ENCODE data around the gene MTCL1.
"Not testable (repeated sequence)": the region's sequence is repeated elsewhere in the genome, so short reads cannot be mapped to it uniquely, and the experiment has no call there.

Gene MTCL1

DNA sequence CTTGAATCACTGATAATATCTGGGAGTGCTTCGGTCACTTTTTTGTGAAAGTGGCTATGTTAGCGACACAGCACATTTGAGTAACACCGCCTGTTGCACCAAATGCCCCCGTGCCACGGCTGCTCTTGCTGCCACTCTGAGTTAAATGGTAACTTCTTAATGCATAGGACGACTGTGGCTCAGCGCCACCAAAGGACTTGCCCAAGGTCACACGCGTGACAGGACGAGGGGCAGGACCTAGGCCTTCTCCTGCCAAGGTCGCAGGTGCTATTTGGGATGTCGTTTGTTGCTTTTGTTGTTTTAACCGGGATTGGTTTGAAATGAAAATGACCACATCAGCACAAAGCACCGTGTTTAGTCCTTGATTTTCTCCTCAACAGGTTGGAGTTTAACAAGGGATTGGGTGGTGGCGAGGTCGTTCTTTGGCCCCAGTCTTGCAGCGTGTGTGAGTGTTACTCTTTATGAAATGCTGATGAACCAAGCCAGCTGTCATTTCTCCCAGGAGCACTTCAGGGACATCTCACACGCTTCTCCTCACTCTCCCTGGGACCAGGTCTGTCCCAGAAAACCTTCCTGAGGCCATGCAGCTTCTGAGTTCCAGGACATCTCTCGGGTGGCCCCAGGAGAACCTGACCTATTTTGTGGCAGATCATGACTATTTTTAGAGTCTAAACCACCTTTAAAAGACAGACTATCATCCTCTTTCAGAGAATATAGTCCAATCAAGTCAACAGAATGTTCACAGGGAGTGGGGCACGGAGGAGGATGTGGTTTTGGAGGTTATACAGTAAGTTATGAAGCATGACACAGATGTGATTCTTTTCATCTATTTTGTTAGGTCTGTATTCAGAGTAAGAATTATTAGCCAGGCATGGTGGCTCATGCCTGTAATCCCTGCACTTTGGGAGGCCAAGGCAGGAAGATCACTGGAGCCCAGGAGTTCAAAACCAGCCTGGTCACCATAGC, 49.9 kb downstream of the MTCL1 start:
- TF ChIP-seq ZNF274 (IDR thresholded peaks at IDR 0.05; ENCODE audit: low read depth, low read length), result no peak

DNA sequence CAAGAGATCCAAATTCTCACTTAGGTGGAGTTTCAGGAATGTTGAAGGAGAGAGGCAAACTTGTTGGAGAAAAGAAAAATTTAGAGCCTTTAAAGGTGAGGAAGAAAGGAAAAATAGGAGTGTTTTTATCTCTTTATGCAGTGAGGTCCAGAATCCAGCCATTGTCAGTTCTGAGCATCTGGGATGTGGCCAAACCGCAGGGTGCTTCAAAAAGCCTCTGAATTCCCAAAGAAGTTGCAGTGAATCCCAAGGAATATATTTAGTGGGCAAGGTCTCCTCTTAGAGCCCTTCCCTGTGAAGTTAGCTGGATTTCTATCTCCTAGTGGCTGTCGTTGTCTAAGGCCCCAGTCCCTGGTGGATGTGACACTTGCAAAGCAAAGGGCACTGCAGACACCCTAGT, 51.2 kb downstream of the MTCL1 start:
- TF ChIP-seq ZNF274 (IDR thresholded peaks at IDR 0.05; ENCODE audit: low read depth, low read length), result no peak
- no peak overlapping the region for H3K4me3 ChIP-seq (ENCODE audit: low read length)

More for the DNA sequence above, 49.9 kb downstream of the MTCL1 start:
- no peak overlapping the region; the same call in 1 of the 2 replicates for H3K4me3 ChIP-seq (ENCODE audit: low read length)

DNA sequence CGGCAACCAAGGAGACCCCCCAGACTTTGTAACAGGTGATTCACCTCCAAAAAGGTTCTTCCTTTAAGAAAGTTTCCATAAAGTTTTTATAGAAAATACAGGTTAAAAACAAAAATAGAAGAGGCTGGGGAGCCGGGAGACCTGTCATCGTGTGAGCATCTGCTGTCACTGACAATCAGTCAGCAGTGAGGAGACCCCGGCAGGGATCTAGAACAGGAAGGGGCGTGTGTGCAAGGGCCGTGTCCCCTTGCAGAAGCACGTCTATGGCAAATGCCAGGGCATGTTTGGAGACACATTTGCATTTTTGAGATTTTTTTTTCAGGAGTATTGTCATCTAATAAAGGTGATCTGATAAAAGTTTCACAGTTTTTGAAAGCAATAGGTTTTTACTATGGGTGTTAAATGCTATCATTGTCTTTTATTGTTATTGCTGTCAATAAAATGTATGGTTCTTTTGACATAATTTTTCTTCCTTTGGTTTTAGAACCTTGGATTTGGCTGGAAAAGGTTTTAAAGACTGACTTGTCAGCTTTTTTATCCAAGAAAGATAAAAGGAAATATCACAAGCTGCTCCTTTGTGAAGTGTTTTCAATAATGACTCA, 52.1 kb downstream of the MTCL1 start:
- H3K4me3 ChIP-seq (ENCODE audit: low read length), result no peak overlapping the region
- TF ChIP-seq ZNF274 (IDR thresholded peaks at IDR 0.05; ENCODE audit: low read depth, low read length), result no peak

DNA sequence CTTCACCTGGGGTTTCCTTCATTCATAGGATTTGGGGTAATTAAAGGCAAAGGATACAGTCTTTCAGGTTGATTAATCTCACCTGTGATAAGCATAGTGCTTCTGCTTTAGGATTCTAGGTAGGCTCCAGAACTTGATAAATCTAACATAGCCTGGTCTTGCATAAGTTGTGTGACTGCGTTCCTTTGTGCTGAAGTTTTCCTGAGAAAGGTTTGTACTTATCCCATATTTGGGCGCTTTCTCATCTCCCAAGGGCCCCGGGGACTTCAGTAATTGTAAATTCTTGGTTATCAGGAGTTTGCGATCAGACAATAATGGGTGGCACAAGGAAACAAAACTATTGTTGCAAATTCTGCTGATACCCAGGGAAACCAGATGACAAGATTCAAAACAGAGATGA, 53.1 kb downstream of the MTCL1 start:
- H3K4me3 ChIP-seq (ENCODE audit: low read length), result no peak overlapping the region
- no peak for TF ChIP-seq ZNF274 (IDR thresholded peaks at IDR 0.05; ENCODE audit: low read depth, low read length)

DNA sequence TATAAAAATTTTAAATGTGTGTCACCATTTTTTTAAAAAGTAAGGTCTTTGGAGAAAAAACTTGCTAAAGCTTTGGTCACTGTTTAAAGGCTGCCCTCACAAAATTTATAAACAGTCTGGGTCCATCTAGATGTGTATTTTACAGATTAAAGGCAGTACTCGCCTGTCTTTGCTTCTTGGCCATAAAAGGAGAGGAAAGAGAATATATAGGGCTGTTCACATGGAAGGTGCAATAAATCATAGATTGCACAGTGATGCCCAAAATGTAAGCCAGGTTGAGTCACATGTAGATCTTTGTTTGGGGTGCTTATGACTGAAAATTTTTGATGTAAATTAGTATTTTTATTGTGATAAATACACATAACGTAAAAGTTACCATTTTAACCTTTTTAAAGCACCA, 55.6 kb downstream of the MTCL1 start:
- TF ChIP-seq ZNF274 (IDR thresholded peaks at IDR 0.05; ENCODE audit: low read depth, low read length), result no peak
- no peak overlapping the region for H3K4me3 ChIP-seq (ENCODE audit: low read length)

DNA sequence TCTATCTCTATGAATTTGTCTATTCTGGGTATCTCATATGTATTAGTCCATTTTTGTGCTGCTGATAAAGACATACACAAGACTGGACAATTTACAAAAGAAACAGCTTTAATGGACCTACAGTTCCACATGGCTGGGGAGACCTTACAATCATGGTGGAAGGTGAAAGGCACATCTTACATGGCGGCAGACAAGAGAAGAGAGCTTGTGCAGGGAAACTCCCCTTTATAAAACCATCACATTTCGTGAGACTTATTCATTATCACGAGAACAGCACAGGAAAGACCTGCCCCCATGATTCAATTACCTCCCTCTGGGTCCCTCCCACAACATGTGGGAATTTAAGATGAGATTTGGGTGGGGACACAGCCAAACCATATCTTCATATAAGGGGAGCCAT, 56.2 kb downstream of the MTCL1 start:
- H3K4me3 ChIP-seq (ENCODE audit: low read length), result not testable (repeated sequence)

DNA sequence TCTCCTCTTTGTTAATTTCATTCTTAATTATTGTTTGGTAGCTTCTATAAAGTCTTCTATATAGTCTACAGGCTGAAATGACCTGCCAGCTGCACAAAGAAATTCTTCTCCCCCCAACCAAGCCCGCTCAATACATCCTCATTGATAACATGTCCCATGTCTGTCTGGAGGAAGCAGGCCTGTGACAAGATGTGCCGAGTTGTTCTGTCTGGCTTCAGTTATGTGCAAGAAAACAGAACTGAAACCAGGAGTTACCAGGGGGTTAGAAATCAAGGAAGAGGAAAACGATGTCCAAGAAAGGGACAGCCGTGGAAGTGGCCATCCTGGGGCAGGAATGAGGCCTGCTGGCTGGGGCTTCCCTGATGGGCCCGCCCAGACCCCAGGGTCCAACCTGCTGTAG, 57.6 kb downstream of the MTCL1 start:
- TF ChIP-seq ZNF274 (IDR thresholded peaks at IDR 0.05; ENCODE audit: low read depth, low read length), result no peak
- no peak overlapping the region for H3K4me3 ChIP-seq (ENCODE audit: low read length)

DNA sequence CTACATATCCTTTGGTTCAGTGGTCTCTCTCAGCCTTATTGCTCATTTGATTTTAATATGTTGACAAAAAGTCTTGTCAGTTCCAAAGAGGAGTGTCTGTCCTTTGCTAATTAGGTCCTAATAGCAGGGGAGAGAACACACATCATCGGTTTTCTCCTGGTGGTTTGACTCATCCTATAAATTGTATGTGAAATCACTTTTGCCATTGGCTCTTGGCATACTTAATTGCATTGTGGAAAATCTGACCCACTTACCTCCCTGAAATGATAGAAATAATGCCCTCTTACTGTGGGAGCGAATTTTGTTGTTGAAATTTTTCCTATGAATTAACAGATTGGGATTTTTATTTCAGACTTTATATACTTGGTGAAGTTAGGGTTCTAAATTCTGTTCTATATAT, 58.3 kb downstream of the MTCL1 start:
- no peak overlapping the region for H3K4me3 ChIP-seq (ENCODE audit: low read length)
- TF ChIP-seq ZNF274 (IDR thresholded peaks at IDR 0.05; ENCODE audit: low read depth, low read length), result no peak

DNA sequence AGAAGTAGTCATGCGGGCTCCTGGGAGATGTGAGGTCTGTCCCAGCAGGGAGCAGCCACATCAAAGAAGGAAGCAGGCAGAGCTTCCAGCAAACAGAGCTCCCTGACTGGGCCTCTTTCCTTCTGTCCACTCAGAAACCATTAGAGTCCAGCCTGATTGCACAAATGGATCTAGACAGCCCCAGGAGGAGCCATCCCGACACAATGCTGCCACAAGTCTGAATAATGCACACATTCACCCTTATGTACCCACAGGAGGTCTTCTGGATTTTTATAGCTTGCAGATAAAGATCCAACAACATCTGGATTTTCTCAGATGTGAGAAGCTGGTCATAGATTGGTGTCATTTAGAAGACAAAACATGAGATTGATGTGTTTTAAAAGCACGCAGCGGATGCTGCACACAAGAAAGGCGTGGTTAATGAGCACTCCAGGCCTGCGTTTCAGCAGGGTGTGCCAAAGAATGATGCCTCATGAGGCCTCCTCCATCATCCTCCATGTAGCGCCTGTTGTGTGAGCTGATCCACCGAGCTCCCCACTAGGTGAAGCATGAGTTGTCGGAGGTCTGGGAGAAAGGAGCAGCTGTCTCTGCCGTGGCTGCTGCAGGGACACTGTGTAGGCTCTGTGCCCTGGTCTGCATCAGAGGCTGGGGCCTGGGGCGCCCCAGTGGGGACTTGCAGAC, 60.6 kb downstream of the MTCL1 start:
- no peak overlapping the region for H3K4me3 ChIP-seq (ENCODE audit: low read length)
- no peak for TF ChIP-seq ZNF274 (IDR thresholded peaks at IDR 0.05; ENCODE audit: low read depth, low read length)

DNA sequence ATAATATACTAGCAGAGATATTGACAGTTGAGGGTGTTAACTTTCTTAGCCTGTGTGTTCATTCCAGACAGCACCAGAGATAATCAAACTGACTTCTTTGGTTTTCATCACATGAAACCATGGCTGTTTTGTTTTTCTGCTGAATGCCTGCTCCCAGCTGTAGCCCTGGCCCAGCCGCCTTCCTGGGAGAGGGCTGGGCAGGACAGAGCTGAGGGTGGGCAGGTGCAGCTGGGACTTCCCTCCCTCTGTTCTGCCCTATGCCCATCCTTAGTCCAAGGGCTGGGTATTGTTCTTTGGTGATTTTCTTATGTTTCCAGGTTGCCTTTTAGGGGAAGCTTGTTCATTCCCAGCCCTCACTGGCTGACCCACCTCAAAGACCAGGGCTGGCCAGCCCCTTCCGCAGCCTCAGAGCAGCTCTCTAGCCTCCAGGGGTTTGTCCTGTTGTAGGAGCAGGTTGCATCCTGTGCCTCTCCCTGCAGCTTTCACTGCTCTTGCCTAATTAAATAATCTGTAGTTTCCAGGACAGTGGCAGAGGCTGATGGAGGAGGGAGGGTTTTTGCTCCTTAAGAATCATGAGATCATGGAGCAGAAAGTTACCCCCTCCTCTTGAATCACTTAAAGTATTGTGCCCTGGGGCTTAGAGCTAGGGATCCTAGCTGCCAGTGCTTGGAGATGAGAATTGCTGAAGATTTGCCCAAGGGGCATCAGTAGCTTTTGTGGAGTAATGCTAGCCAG, 61.4 kb downstream of the MTCL1 start:
- no peak for TF ChIP-seq ZNF274 (IDR thresholded peaks at IDR 0.05; ENCODE audit: low read depth, low read length)
- H3K4me3 ChIP-seq (ENCODE audit: low read length), result no peak overlapping the region

DNA sequence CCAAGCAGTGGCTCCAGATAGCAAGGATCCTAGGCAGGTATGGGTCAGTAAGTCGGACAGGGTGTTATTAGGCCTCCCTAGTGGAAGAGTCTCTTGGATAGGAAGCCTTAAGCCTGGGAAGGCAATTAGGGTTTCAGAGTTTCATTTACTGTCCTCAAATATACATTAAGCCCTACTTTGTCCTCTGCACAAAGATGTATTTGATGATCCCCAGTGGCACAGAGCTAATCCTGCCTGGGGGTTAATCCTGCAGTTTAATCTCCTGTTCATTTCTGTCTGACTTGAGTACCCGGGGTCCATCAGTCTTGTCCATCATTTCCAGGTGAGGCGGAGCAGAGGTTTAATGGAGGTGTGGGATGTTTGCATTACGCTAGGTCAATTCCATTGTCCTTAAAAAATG, 62.0 kb downstream of the MTCL1 start:
- H3K4me3 ChIP-seq (ENCODE audit: low read length), result no peak overlapping the region
- TF ChIP-seq ZNF274 (IDR thresholded peaks at IDR 0.05; ENCODE audit: low read depth, low read length), result no peak

DNA sequence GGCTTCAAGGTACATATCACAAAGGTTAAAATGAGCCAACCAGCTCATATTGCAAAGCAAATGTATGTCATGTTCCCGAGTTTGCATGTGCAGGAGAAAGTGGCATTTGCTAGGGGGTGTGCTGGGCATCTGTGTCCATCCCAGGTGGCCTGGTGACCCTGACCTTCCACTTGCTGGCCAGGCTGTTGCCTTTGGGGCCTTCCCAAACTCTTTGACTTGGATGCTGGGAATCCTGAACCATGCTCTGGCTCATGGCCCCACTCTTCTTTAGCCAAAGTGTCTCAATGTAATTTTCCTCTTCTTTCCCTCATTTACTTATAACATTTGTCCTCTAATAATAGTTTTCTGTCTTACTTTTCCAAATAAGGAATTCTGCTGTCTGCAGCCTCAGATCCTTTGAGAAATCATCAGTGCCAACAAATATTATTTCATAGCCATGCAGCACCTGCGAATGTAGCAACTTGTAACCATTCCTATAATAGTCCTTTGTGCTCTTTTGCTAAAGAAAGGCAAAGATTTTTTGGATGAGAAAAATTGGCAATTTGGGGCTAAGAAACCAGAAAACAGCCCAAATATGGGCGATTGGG, 64.2 kb downstream of the MTCL1 start:
- no peak for TF ChIP-seq ZNF274 (IDR thresholded peaks at IDR 0.05; ENCODE audit: low read depth, low read length)
- H3K4me3 ChIP-seq (ENCODE audit: low read length), result no peak overlapping the region

DNA sequence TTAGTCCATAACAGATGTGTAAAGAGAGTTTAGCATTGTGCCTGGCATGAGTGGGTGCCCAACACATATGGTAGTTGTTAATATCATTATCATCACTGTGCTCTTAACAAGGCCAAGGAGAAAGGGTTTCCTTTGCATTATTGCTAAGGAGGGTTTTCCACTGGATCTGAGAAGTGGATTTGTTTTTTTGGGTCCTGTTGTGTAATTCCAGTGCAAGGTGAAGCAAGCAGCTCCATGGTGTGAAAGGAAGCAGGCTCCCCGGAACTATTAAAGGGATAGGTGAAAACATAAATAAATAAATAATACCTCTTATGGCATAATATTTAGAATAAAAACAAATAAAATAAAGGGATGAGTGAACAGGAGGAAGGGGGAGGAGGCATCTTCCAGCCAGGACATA, 65.3 kb downstream of the MTCL1 start:
- no peak for TF ChIP-seq ZNF274 (IDR thresholded peaks at IDR 0.05; ENCODE audit: low read depth, low read length)
- no peak overlapping the region for H3K4me3 ChIP-seq (ENCODE audit: low read length)

DNA sequence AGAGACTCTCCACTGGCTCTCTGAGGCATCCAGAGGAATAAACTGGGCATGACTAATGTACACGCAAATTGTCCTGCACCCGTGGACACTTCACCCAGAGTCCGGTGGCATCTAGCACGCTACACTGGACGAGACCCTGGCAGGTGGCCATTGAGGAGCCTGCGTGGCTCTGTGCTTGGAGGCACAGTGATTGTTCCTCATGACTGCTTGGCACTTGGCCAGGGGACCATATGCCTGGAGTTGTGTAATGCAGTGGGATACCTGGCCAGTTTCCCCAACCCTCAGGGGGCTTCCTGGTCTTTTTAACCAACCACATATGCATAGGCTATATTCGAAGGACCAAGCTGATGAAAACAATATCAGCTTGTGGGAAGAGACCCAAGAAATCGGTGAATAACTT, 66.6 kb downstream of the MTCL1 start:
- H3K4me3 ChIP-seq (ENCODE audit: low read length), result no peak overlapping the region
- TF ChIP-seq ZNF274 (IDR thresholded peaks at IDR 0.05; ENCODE audit: low read depth, low read length), result no peak
